ENCODE data around the gene KAZALD1.

DNA sequence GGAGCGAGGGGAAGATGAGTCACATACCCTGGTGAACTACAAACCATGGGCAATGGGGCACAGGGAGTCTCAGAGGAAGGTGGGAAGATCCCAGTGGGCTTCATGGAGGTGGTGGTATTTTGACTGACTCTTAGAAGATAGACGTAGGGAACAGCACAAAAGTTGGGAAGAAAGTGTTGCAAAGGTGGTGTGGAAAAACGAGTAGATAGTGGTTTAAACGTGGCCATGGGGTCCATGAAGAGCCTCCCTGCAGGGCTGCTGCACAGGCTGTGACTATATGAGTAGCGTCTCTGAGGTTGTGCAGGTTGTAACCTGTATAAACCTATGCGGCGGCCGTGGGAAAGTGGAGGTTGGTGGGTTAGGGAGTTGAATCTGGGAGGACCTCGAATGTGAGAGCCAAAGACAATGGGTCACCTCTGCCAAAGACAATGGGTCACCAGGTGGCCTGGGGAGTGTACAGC lies 48.4 kb upstream of the KAZALD1 start:
- no peak for TF ChIP-seq EZH2 (IDR thresholded peaks at IDR 0.05; ENCODE audit: low read length, unreplicated experiment)
- TF ChIP-seq, protein P1, sequence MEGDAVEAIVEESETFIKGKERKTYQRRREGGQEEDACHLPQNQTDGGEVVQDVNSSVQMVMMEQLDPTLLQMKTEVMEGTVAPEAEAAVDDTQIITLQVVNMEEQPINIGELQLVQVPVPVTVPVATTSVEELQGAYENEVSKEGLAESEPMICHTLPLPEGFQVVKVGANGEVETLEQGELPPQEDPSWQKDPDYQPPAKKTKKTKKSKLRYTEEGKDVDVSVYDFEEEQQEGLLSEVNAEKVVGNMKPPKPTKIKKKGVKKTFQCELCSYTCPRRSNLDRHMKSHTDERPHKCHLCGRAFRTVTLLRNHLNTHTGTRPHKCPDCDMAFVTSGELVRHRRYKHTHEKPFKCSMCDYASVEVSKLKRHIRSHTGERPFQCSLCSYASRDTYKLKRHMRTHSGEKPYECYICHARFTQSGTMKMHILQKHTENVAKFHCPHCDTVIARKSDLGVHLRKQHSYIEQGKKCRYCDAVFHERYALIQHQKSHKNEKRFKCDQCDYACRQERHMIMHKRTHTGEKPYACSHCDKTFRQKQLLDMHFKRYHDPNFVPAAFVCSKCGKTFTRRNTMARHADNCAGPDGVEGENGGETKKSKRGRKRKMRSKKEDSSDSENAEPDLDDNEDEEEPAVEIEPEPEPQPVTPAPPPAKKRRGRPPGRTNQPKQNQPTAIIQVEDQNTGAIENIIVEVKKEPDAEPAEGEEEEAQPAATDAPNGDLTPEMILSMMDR (conservative IDR thresholded peaks at IDR 0.05; ENCODE audit: low read depth, low read length) = no peak
